GM19035 (cell line): ENCODE measurements around the gene HLA-B.
A peak's percentile ranks its signal among the peaks of the same experiment; 100 is the strongest.
"Not testable (repeated sequence)": the region's sequence is repeated elsewhere in the genome, so short reads cannot be mapped to it uniquely, and the experiment has no call there.

ENCODE experiments used
- ATAC-seq: cut with Tn5 transposase; IDR thresholded peaks from one replicate; pipeline ENCODE4 v1.9.1; 2021; ENCODE audit not compliant: unreplicated experiment

HLA-B gene

GRCh38 chr6:31356946-31357466 lies at the start of gene HLA-B:
HLA-B (minus strand) TSS chr6:31357179; CDS start chr6:31357158, 21 bp downstream.
- peak; percentile 86 for ATAC-seq

DNA sequence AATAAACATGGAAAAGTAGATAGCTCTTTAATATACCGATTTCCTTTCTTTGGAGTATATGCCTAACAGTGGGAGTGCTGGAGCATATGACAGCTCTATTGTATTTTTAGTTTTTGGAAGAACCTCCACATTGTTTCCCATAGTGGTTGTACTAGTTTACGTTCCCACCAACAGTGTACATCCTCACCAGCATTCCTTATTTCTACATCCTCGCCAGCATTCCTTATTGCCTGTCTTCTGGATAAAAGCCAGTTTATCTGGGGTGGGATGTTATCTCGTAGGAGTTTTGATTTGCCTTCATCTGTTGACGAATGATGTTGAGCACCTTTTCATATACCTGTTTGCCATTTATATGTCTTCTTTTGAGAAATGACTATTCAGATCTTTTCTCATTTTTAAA lies 49.0 kb upstream of the HLA-B start:
- ATAC-seq: no peak

GRCh38 chr6:31404061-31404364 lies 47.0 kb upstream of the HLA-B start:
- ATAC-seq: not testable (repeated sequence)

DNA sequence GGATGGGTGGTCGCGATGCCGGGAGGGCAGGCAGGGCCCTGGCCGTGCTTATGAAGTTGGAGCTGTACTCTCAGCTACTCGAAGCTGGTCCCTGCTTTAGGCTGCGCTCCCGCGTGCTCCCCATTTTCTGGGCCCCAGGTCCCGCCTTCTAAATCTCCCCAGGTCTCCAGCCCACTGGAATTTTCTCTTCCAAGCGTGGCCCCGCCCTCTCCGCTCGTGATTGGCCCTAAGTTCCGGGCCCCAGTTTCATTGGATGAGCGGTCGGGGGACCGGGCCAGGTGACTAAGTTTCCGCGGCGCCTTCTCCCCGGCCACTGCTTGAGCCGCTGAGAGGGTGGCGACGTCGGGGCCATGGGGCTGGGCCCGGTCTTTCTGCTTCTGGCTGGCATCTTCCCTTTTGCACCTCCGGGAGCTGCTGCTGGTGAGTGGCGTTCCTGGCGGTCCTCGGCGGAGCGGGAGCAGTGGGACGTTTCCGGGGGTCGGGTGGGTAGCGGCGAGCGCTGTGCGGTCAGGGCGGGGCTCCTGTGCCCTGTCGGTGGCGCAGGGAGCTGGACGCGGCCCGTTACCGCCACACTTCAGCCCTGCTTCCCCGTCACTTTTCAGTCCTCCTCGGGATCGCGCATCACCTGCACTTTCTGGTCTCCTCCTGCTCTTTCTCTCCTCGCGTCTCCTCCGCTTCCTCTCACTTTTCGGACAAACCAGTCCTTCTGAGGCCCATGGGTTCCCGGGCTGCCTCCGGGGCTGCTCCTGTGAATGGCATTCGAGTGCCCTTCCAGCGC lies 46.5 kb upstream of the HLA-B start, which contains the start of gene MICA:
MICA (plus strand) TSS at position 313 of the 778 bp plus-strand sequence; CDS start at position 351, 38 bp downstream.
- ATAC-seq: peak; percentile 56

- peak; percentile 12 for ATAC-seq
These were observed 45.6 kb upstream of the HLA-B start for GRCh38 chr6:31402324-31403282.

DNA sequence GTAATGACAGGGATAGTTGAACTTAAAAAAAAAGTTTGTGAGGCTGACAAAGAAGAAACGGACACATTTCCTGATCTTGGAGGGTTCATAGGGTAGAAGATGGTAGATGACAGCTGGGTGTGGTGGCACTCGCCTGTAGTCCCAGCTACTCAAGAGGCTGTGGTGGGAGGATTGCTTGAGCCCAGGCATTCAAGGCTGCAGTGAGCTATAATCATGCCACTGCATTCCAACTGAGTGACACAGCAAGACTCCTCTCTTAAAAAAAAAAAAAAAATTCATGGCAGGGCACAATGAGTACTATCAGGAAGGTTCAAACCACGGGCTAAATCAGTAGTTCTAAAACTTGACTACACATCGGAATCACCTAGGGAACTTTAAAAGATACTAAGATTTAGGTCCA lies 44.4 kb upstream of the HLA-B start:
- no peak for ATAC-seq

GRCh38 chr6:31400467-31401289 lies 43.7 kb upstream of the HLA-B start:
- peak; percentile 46 for ATAC-seq

DNA sequence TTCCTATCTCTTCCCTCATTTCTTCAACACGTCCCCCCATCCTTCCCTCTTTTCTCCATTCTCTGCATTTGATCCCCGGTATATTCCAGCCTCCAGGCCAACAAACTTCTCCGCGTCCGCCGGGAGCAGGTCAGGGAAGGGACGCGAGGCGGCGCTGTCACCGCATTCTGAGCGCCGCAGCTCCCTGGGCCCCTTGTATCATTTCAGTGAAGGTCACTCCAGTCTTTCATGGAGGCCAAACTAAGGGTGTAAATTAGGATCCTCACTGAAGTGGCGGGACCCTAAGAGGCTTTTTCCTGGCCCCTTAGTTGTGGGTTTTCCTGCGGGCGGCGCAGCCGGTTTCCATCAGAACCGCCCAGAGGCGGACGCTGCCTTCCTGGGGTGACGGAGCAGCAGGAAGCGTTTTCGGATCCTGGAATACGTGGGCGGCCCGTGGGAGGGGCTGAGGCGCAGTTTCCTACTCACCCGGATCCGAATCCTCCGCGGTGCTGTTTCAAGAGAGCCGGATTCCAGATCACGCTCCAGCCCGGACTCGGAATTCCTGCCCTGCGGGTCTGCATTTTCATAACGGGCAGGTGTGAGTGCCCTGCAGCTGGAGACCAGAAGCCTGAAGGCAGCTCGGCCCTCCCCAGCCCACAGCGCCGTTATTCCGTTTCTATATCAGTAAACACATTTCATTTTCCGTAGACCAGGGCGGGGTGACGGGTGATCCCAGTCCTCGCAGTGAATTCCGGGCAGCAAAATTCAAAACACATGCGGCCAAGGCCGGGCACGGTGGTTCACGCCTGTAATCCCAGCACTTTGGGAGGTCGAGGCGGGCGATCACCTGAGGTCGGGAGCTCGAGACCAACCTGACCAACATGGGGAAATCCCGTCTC lies 42.8 kb upstream of the HLA-B start:
- ATAC-seq: peak; percentile 23

GRCh38 chr6:31397901-31398525 lies 41.0 kb upstream of the HLA-B start:
- ATAC-seq: no peak

- ATAC-seq: not testable (repeated sequence)
These were observed 40.1 kb upstream of the HLA-B start for GRCh38 chr6:31397153-31397499.

DNA sequence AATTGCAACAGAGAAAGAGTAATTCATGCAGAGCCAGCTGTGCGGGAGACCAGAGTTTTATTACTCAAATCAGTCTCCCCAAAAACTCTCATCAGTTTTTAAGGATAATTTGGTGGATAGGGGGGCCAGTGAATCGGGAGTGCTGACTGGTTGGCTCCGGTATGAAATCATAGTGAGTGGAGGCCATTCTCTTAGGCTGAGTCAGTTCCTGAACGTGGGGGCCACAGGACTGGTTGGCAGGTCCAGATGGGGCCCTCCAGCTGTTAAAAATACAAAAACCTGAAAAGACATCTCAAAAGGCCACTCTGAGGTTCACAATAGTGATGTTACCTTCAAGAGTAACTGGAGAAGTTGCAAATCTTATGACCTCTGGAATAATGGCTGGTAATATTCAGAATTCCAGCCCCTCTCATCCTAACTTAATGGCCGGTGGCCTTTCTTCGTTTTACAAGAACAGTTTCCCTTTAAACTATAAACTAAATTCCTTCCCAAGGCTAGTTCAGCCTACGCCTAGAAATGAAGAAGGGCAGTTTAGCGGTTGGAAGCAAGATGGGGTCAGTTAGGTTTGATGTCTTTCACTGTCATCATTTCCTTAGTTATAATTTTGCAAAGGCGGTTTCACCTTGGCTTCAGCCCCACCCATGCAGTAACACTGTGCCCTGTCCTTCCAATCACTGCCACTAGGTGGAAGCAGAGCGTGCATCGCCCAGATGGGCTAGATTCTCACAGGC lies 39.6 kb upstream of the HLA-B start:
- no peak for ATAC-seq

GRCh38 chr6:31395832-31396231 lies 38.9 kb upstream of the HLA-B start:
- ATAC-seq: no peak

DNA sequence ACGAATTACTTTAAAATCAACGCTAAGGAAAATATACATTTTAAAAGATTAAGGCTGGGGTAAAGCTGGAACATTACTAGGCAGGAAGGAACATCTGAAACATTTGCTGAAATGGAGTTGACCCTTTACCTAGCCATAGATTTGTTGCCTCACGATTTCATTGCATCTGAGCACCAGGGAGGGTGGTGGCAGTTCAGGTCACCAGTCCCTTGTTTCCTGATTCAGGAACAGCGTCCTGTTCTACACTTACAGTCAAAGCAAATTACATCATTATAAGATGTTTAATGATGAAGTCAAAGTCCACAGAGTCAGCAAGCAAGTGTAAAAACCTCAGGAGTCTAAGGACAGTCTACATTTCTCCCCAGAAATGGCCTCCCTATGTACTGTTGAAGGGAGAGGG lies 37.4 kb upstream of the HLA-B start:
- no peak for ATAC-seq

DNA sequence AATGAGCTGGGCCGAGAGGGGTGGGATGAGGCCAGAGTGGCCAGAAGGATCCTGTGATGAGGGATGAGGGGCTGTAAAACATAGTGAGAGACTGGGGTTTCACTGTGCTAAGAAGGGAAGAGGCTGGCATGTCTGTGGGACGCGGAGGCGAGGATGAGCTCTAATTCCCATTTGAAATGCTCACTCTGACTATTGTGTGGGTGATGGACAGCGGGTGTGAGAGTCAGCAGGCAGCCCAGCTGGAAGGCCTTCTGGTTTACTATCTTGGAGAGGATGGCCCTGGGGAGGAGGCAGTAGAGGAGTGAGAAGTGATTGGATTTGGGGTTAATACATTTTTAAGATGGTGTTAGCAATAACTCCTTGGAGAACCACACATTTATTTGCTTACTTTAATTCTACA lies 37.0 kb upstream of the HLA-B start:
- ATAC-seq: no peak

DNA sequence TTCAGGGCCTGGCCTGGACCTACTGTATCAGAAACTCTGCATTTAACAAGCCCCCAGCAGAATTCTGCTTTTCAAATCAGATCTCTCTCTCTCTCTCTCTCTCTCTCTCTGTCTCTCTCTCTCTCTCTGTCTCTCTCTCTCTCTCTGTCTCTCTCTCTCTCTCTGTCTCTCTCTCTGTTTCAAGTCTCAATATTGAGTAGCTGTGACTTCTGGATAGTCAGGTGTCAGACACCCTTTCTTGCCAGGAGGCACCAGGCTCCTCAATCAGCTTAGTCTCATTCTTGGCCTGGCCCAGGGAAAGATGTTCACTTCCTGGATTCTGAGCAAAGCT lies 32.8 kb upstream of the HLA-B start:
- ATAC-seq: not testable (repeated sequence)

GRCh38 chr6:31388916-31389801 lies 32.2 kb upstream of the HLA-B start:
- ATAC-seq: not testable (repeated sequence)

GRCh38 chr6:31386977-31387376 lies 30.0 kb upstream of the HLA-B start:
- ATAC-seq: no peak

DNA sequence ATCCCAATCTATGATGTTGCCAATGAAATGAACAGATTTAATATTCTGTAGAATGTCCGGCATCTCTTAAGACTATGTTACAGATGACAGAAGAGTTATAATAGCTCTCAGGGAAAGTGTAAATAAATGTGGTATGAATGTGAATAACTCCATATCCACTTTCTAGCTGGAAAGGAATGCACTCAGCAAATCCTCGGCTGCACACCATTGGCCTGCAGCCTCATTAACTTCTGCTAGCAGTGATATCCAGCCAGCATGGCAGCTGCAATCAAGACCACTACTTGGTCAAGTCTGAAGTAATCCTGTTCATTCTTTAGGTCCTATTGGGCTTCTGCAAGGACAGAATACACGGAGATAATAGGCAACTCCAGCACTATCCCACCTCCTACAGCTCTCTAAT lies 29.1 kb upstream of the HLA-B start:
- no peak for ATAC-seq
